Measurements from ENCODE around the gene PHYH. TPM values are rescaled to one million over a fixed set of nuclear protein-coding genes. Genes with fewer than 3 reads are reported as not detected.
A peak's percentile ranks its signal among the peaks of the same experiment; 100 is the strongest.

PHYH gene
- total and polyA plus RNA-seq, 5 donors: 70.7 to 138 (median 89.1) TPM

- no peak overlapping the region for H3K4me3 ChIP-seq (ENCODE audit: low read length)
- ATAC-seq (no peak), DNase-seq (no peak)
- H3K9me3 ChIP-seq (ENCODE audit: control insufficient read depth, low read length): no peaks in the 10 kb centered on the region
- intact Hi-C loops (cut with DNase I): no loop called here
- no peaks in the 10 kb centered on the region for H3K4me1 ChIP-seq (ENCODE audit: control insufficient read depth, insufficient read depth, low read length)
- WGBS: 66% methylated on average over 7 of the region's 7 CpGs
- H3K27me3 ChIP-seq (ENCODE audit: control insufficient read depth, insufficient read depth): no peaks in the 10 kb centered on the region
- H3K27ac ChIP-seq (ENCODE audit: low read length): no peak overlapping the region
Observed at GRCh38 chr10:13319166-13319565, 19.3 kb upstream of the PHYH start.

- Histone ChIP-seq H3K4me1 (ENCODE audit: control insufficient read depth, insufficient read depth, low read length) (no peaks in the 10 kb centered on the region), H3K4me3 (ENCODE audit: low read length) (no peak overlapping the region), H3K27ac (ENCODE audit: low read length) (no peak overlapping the region), H3K9me3 (ENCODE audit: control insufficient read depth, low read length) (no peaks in the 10 kb centered on the region), H3K27me3 (ENCODE audit: control insufficient read depth, insufficient read depth) (no peaks in the 10 kb centered on the region)
- intact Hi-C loops (cut with DNase I): no loop called here
- ATAC-seq (peak; percentile 69 to 94), DNase-seq (peak; percentile 45 to 74 (median 65))
- WGBS: 66% methylated on average over 6 of the region's 6 CpGs
Observed at GRCh38 chr10:13317474-13317873, 17.6 kb upstream of the PHYH start.

- H3K4me3 ChIP-seq (ENCODE audit: low read length): no peak overlapping the region
- no peaks in the 10 kb centered on the region for H3K4me1 ChIP-seq (ENCODE audit: control insufficient read depth, insufficient read depth, low read length)
- no peaks in the 10 kb centered on the region for H3K27me3 ChIP-seq (ENCODE audit: control insufficient read depth, insufficient read depth)
- no peaks in the 10 kb centered on the region for H3K9me3 ChIP-seq (ENCODE audit: control insufficient read depth, low read length)
- H3K27ac ChIP-seq (ENCODE audit: low read length): no peak overlapping the region
- intact Hi-C loops (cut with DNase I): no loop called here
- ATAC-seq (no peak), DNase-seq (no peak)
- WGBS: 95% methylated on average over 7 of the region's 7 CpGs
Observed at GRCh38 chr10:13316635-13317311, 16.9 kb upstream of the PHYH start.

GRCh38 chr10:13315361-13315760, 15.5 kb upstream of the PHYH start:
- DNase-seq (no peak), ATAC-seq (no peak)
- H3K9me3 ChIP-seq (ENCODE audit: control insufficient read depth, low read length): no peaks in the 10 kb centered on the region
- H3K4me1 ChIP-seq (ENCODE audit: control insufficient read depth, insufficient read depth, low read length): no peaks in the 10 kb centered on the region
- no peaks in the 10 kb centered on the region for H3K27me3 ChIP-seq (ENCODE audit: control insufficient read depth, insufficient read depth)
- H3K27ac ChIP-seq (ENCODE audit: low read length): no peak overlapping the region
- intact Hi-C loops (cut with DNase I): no loop called here
- H3K4me3 ChIP-seq (ENCODE audit: low read length): no peak overlapping the region

- WGBS: 82% methylated on average over 5 of the region's 5 CpGs
- H3K27ac ChIP-seq (ENCODE audit: low read length): no peak overlapping the region
- H3K9me3 ChIP-seq (ENCODE audit: control insufficient read depth, low read length): no peaks in the 10 kb centered on the region
- H3K27me3 ChIP-seq (ENCODE audit: control insufficient read depth, insufficient read depth): no peaks in the 10 kb centered on the region
- ATAC-seq: no peak
- DNase-seq: no peak
- intact Hi-C loops (cut with DNase I): no loop called here
- H3K4me1 ChIP-seq (ENCODE audit: control insufficient read depth, insufficient read depth, low read length): no peaks in the 10 kb centered on the region
- no peak overlapping the region for H3K4me3 ChIP-seq (ENCODE audit: low read length)
Observed at GRCh38 chr10:13311177-13311575, 11.3 kb upstream of the PHYH start.

DNA sequence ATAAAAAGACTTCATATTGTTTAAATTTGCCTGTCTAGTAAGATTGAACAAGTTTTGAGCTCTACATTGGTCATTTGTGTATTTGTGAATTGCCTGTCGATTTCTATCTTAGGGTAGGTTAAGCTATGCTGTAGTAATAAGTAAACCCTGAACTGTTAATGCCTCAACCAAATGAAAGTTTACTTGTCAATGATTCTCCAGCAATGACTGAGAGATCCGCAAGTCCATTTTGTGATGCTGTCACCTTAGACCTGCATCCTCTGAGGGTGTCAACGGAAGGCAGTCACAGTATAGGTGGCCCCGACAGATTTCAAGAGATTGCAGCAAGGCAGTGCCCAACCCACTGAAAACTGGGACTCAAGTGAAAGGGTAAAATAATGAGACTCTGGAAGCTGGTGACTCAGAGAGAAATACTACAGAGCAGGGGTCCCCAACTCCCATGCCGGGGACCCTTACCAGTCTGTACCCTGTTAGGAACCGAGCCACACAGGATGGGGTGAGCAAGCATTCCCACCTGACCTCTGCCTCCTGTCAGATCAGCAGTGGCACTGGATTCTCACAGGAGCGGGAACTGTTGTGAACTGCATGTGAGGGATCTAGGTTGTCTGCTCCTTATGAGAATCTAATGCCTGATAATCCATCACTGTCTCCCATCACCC, 10.8 kb upstream of the PHYH start:
- intact Hi-C loops (cut with DNase I): no loop called here
- Histone ChIP-seq H3K9me3 (ENCODE audit: control insufficient read depth, low read length) (no peaks in the 10 kb centered on the region), H3K4me1 (ENCODE audit: control insufficient read depth, insufficient read depth, low read length) (no peaks in the 10 kb centered on the region), H3K27ac (ENCODE audit: low read length) (no peak overlapping the region), H3K27me3 (ENCODE audit: control insufficient read depth, insufficient read depth) (no peaks in the 10 kb centered on the region), H3K4me3 (ENCODE audit: low read length) (no peak overlapping the region)
- peak in 1 of 2 donors; percentile 28 for ATAC-seq
- 89% methylated on average over 7 of the region's 7 CpGs for WGBS
- no peak for DNase-seq

DNA sequence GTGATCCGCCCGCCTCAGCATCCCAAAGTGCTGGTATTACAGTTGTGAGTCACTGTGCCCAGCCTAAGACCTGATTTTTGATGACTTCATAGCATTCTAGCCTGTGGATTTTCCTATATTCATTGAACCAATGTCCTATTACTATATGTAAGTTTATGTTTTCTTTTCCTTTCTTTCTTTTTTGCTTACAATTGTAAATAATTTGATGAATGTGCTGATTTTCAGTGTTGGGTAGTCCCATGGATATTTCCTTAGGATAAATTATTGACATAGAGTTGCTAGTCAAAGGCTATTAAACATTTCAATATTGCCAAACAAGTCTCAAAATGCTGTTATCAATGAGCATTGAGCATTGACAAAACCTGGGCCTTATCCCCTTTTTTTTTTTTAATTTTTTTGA, 9.9 kb upstream of the PHYH start:
- DNase-seq (no peak), ATAC-seq (no peak)
- no peak overlapping the region for H3K4me3 ChIP-seq (ENCODE audit: low read length)
- intact Hi-C loops (cut with DNase I): loop anchor here in 1 of 4 donors (10.0 kb wide), 1 partner anchor 145 kb away; the partner anchor contains the start of gene MCM10
- WGBS: 94% methylated on average over 2 of the region's 2 CpGs
- no peak overlapping the region for H3K27ac ChIP-seq (ENCODE audit: low read length)
- H3K27me3 ChIP-seq (ENCODE audit: control insufficient read depth, insufficient read depth): no peaks in the 10 kb centered on the region
- H3K4me1 ChIP-seq (ENCODE audit: control insufficient read depth, insufficient read depth, low read length): no peaks in the 10 kb centered on the region
- no peaks in the 10 kb centered on the region for H3K9me3 ChIP-seq (ENCODE audit: control insufficient read depth, low read length)

DNA sequence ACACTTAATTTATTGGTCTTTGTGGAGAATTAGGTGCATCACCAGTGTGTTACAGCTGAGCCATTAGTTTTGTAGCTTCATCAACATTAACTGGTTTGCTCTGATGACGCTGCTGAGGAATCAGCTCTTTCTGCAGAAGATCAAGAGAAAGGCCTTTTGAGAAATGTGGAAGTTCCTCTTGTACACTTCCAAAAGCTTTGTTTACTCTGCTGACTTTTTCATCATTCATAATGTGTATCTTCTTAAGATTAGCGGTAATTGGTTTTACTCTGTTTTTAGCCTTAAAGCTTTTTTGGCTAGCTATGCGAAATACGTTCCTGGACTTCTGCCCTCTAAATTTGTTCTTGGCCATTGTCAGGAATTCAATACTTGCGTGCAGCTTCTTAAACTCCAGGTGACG, 8.2 kb upstream of the PHYH start:
- Histone ChIP-seq H3K27me3 (ENCODE audit: control insufficient read depth, insufficient read depth) (no peaks in the 10 kb centered on the region), H3K4me3 (ENCODE audit: low read length) (no peak overlapping the region), H3K9me3 (ENCODE audit: control insufficient read depth, low read length) (no peaks in the 10 kb centered on the region), H3K27ac (ENCODE audit: low read length) (no peak overlapping the region), H3K4me1 (ENCODE audit: control insufficient read depth, insufficient read depth, low read length) (no peaks in the 10 kb centered on the region)
- intact Hi-C loops (cut with DNase I): loop anchor here in 1 of 4 donors (10.0 kb wide), 1 partner anchor 143 kb away; the partner anchor contains the start of gene MCM10
- WGBS: 79% methylated on average over 6 of the region's 6 CpGs
- no peak for ATAC-seq
- no peak for DNase-seq

DNA sequence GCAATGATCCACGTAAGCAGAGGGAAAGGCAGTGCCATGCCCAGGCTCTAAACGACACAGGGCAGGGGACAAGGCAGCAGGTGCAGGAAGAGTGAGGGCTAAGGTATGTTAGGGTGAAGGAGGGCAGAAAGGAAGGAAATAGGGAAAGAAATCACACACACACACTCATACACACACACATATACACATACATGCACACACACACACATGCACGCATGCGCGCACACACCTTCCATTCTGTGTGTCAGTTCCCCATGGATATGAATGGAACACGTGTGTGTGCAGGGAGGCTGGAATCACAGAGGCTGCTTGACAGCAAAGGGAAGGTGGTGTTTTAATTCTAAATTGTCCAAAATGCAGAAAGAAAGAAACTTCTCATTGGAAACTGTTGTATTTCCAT, 6.2 kb upstream of the PHYH start:
- Histone ChIP-seq H3K4me3 (ENCODE audit: low read length) (no peak overlapping the region), H3K9me3 (ENCODE audit: control insufficient read depth, low read length) (no peaks in the 10 kb centered on the region), H3K4me1 (ENCODE audit: control insufficient read depth, insufficient read depth, low read length) (peaks cover 2% of the 10 kb centered on the region), H3K27me3 (ENCODE audit: control insufficient read depth, insufficient read depth) (no peaks in the 10 kb centered on the region), H3K27ac (ENCODE audit: low read length) (no peak overlapping the region)
- intact Hi-C loops (cut with DNase I): loop anchor here in 1 of 4 donors (10.0 kb wide), 1 partner anchor 141 kb away; the partner anchor contains the start of gene MCM10
- WGBS: 90% methylated on average over 6 of the region's 6 CpGs
- DNase-seq: no peak
- no peak for ATAC-seq

- 84% methylated on average over 23 of the region's 23 CpGs for WGBS
- peak overlapping the region; percentile 21 for H3K4me3 ChIP-seq (ENCODE audit: low read length)
- intact Hi-C loops (cut with DNase I): loop anchor here in 2 of 4 donors (5.0 to 10.0 kb wide), 2 partner anchors 138 to 141 kb away; partner anchors contain the start of gene MCM10 (in 2 of the 2)
- no peaks in the 10 kb centered on the region for H3K9me3 ChIP-seq (ENCODE audit: control insufficient read depth, low read length)
- H3K27ac ChIP-seq (ENCODE audit: low read length): peak overlapping the region; percentile 100
- DNase-seq: no peak
- no peak for ATAC-seq
- H3K27me3 ChIP-seq (ENCODE audit: control insufficient read depth, insufficient read depth): no peaks in the 10 kb centered on the region
- H3K4me1 ChIP-seq (ENCODE audit: control insufficient read depth, insufficient read depth, low read length): peaks cover 2% of the 10 kb centered on the region
Observed at GRCh38 chr10:13302821-13303555, 3.1 kb upstream of the PHYH start.
